ENCODE data around the gene DNAJB2.
A peak's percentile ranks its signal among the peaks of the same experiment; 100 is the strongest.

Gene DNAJB2

GRCh38 chr2:219291394-219291793 is 12.2 kb downstream of the DNAJB2 start:
- no CpG with 5 or more reads among the region's 7 CpGs for WGBS (ENCODE audit: insufficient coverage, insufficient read length)
- Histone ChIP-seq H3K27ac (ENCODE audit: low read length) (no peak overlapping the region), H3K36me3 (ENCODE audit: control insufficient read depth, insufficient read depth, low read length) (no peaks in the 10 kb centered on the region; the same call in 1 of the 2 replicates), H3K4me3 (ENCODE audit: low read length) (no peak overlapping the region), H3K9me3 (ENCODE audit: control insufficient read depth, insufficient read depth, low read length) (no peaks in the 10 kb centered on the region), H3K27me3 (ENCODE audit: control insufficient read depth, insufficient read depth, low read length) (peaks cover 2% of the 10 kb centered on the region; the same call in 1 of the 2 replicates), H3K4me1 (ENCODE audit: control insufficient read depth, insufficient read depth, low read length) (peaks cover 8% of the 10 kb centered on the region; the same call in 1 of the 2 replicates)
- DNase-seq (ENCODE audit: low read depth, low spot score), result no peak

GRCh38 chr2:219291910-219292490 is 12.8 kb downstream of the DNAJB2 start:
- H3K27me3 ChIP-seq (ENCODE audit: control insufficient read depth, insufficient read depth, low read length), result peaks cover 2% of the 10 kb centered on the region; the same call in 1 of the 2 replicates
- WGBS (ENCODE audit: insufficient coverage, insufficient read length), result no CpG with 5 or more reads among the region's 4 CpGs
- H3K9me3 ChIP-seq (ENCODE audit: control insufficient read depth, insufficient read depth, low read length), result no peaks in the 10 kb centered on the region
- H3K4me3 ChIP-seq (ENCODE audit: low read length), result no peak overlapping the region
- peaks cover 3% of the 10 kb centered on the region; the same call in 1 of the 2 replicates for H3K4me1 ChIP-seq (ENCODE audit: control insufficient read depth, insufficient read depth, low read length)
- no peak for DNase-seq (ENCODE audit: low read depth, low spot score)
- H3K36me3 ChIP-seq (ENCODE audit: control insufficient read depth, insufficient read depth, low read length), result no peaks in the 10 kb centered on the region; the same call in 1 of the 2 replicates
- H3K27ac ChIP-seq (ENCODE audit: low read length), result no peak overlapping the region

GRCh38 chr2:219292616-219293015 is 13.4 kb downstream of the DNAJB2 start:
- Histone ChIP-seq H3K4me3 (ENCODE audit: low read length) (no peak overlapping the region), H3K4me1 (ENCODE audit: control insufficient read depth, insufficient read depth, low read length) (peaks cover 3% of the 10 kb centered on the region; the same call in 1 of the 2 replicates), H3K36me3 (ENCODE audit: control insufficient read depth, insufficient read depth, low read length) (no peaks in the 10 kb centered on the region; the same call in 1 of the 2 replicates), H3K9me3 (ENCODE audit: control insufficient read depth, insufficient read depth, low read length) (no peaks in the 10 kb centered on the region), H3K27ac (ENCODE audit: low read length) (no peak overlapping the region), H3K27me3 (ENCODE audit: control insufficient read depth, insufficient read depth, low read length) (peaks cover 2% of the 10 kb centered on the region; the same call in 1 of the 2 replicates)
- no CpG with 5 or more reads among the region's 9 CpGs for WGBS (ENCODE audit: insufficient coverage, insufficient read length)
- DNase-seq (ENCODE audit: low read depth, low spot score), result no peak

- Histone ChIP-seq H3K27ac (ENCODE audit: low read length) (no peak overlapping the region), H3K4me3 (ENCODE audit: low read length) (no peak overlapping the region)
- no peak for DNase-seq (ENCODE audit: low read depth, low spot score)
Measured at GRCh38 chr2:219293736-219294231, 14.6 kb downstream of the DNAJB2 start.

DNA sequence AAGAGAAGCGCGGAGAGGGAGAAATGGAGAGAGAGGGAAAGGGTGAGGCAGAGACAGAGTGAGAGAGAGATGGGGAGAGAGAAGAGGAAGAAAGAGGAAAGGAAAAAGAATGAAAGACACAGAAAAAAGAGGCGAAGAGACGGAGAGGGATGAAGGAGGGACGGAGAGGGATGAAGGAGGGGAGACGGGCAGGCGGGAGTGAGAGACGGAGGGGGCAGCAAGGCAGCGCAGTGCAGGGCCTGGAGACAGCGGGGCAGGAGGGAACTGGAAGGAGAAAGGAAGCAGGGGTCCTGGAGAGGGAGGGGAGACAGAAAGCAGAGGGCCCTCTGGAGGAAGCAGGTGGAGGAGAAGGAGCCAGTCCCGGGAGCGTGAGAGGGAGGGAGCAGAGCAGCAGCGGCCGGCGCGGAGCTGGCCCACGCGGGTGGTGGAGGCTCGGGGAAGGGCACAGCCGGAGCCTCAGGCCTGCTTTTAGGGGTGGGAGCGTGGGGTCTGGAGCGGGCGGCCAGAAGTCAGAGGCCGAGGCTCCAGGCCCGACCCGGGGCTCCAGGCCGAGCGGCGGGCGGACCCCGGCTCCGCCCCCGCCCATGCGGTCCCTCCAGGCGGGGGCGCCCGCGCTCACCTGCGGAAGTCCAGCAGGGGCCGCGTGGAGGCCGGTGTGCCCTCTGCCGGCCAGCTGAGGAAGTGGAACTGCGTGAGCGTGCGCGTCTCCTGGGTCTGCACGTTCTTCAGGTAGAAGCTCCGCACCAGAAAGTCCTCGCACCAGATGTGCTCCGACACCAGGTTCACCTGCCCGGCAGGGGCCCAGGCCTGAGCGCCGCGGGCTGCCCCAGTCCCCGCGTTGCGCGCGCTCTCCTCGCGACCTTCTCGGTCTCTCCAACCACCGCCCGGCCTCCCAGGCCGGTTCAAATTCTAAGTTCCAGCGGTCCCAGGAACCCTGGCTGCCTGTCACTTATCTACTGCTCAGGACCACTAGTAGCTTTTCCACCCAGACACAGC is 15.5 kb downstream of the DNAJB2 start:
- peak overlapping the region; percentile 72; the same call in 1 of the 2 replicates for H3K4me3 ChIP-seq (ENCODE audit: low read length)
- H3K27me3 ChIP-seq (ENCODE audit: control insufficient read depth, insufficient read depth, low read length), result peaks cover 2% of the 10 kb centered on the region; the same call in 1 of the 2 replicates
- H3K9me3 ChIP-seq (ENCODE audit: control insufficient read depth, insufficient read depth, low read length), result no peaks in the 10 kb centered on the region
- DNase-seq (ENCODE audit: low read depth, low spot score), result peak; percentile 94
- no CpG with 5 or more reads among the region's 67 CpGs for WGBS (ENCODE audit: insufficient coverage, insufficient read length)
- peaks cover 8% of the 10 kb centered on the region for H3K4me1 ChIP-seq (ENCODE audit: control insufficient read depth, insufficient read depth, low read length)
- H3K27ac ChIP-seq (ENCODE audit: low read length), result no peak overlapping the region
- no peaks in the 10 kb centered on the region; the same call in 1 of the 2 replicates for H3K36me3 ChIP-seq (ENCODE audit: control insufficient read depth, insufficient read depth, low read length)

More at GRCh38 chr2:219293736-219294231, 14.6 kb downstream of the DNAJB2 start:
- WGBS (ENCODE audit: insufficient coverage, insufficient read length), result no CpG with 5 or more reads among the region's 5 CpGs
- Histone ChIP-seq H3K9me3 (ENCODE audit: control insufficient read depth, insufficient read depth, low read length) (no peaks in the 10 kb centered on the region), H3K27me3 (ENCODE audit: control insufficient read depth, insufficient read depth, low read length) (peaks cover 2% of the 10 kb centered on the region; the same call in 1 of the 2 replicates), H3K4me1 (ENCODE audit: control insufficient read depth, insufficient read depth, low read length) (peaks cover 4% of the 10 kb centered on the region; the same call in 1 of the 2 replicates), H3K36me3 (ENCODE audit: control insufficient read depth, insufficient read depth, low read length) (no peaks in the 10 kb centered on the region; the same call in 1 of the 2 replicates)

- H3K9me3 ChIP-seq (ENCODE audit: control insufficient read depth, insufficient read depth, low read length), result no peaks in the 10 kb centered on the region
- no peak overlapping the region for H3K27ac ChIP-seq (ENCODE audit: low read length)
- peaks cover 2% of the 10 kb centered on the region; the same call in 1 of the 2 replicates for H3K27me3 ChIP-seq (ENCODE audit: control insufficient read depth, insufficient read depth, low read length)
- WGBS (ENCODE audit: insufficient coverage, insufficient read length), result no CpG with 5 or more reads among the region's 14 CpGs
- no peak for DNase-seq (ENCODE audit: low read depth, low spot score)
- peaks cover 9% of the 10 kb centered on the region for H3K4me1 ChIP-seq (ENCODE audit: control insufficient read depth, insufficient read depth, low read length)
- no peak overlapping the region for H3K4me3 ChIP-seq (ENCODE audit: low read length)
- no peaks in the 10 kb centered on the region for H3K36me3 ChIP-seq (ENCODE audit: control insufficient read depth, insufficient read depth, low read length)
Measured at GRCh38 chr2:219296142-219296541, 17.0 kb downstream of the DNAJB2 start.

- WGBS (ENCODE audit: insufficient coverage, insufficient read length), result no CpG with 5 or more reads among the region's 25 CpGs
- DNase-seq (ENCODE audit: low read depth, low spot score), result no peak
- H3K27me3 ChIP-seq (ENCODE audit: control insufficient read depth, insufficient read depth, low read length), result peaks cover 2% of the 10 kb centered on the region; the same call in 1 of the 2 replicates
- H3K36me3 ChIP-seq (ENCODE audit: control insufficient read depth, insufficient read depth, low read length), result no peaks in the 10 kb centered on the region
- no peak overlapping the region for H3K4me3 ChIP-seq (ENCODE audit: low read length)
- H3K27ac ChIP-seq (ENCODE audit: low read length), result no peak overlapping the region
- no peaks in the 10 kb centered on the region for H3K9me3 ChIP-seq (ENCODE audit: control insufficient read depth, insufficient read depth, low read length)
- peaks cover 9% of the 10 kb centered on the region for H3K4me1 ChIP-seq (ENCODE audit: control insufficient read depth, insufficient read depth, low read length)
Measured at GRCh38 chr2:219296631-219297391, 17.6 kb downstream of the DNAJB2 start.

DNA sequence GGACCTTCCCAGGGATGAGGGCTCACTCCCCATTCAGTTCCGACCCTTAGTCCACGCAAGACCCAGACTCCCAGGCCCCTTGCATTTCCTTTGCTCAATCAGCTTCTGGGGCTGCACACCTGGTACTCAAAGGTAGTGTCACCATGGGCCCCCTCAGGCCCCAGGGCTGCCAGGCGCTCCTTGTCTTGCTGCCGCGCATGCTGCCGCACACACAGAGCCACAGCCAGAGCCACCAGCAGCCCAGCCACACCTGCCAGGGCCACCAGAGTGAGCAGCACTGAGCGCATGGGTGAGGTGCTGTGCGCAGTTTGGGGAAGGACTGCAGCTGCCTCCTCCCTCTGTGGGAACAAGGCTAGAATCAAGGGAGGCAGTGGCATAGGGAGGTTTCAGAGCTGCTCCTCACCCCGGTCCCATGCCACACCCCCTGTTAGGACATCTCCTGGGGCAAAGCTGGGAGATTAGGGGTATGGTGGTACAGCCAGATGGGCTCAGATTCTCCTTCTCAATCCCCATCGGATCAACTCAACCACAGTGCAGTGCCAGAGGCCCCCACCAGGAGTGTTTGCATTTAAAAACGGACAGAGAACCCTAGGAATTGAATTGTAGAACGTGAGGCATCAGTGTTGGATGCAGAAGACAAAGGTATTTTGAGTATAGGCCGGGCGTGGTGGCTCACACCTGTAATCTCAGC is 18.7 kb downstream of the DNAJB2 start:
- H3K4me3 ChIP-seq (ENCODE audit: low read length), result no peak overlapping the region
- H3K9me3 ChIP-seq (ENCODE audit: control insufficient read depth, insufficient read depth, low read length), result no peaks in the 10 kb centered on the region
- H3K36me3 ChIP-seq (ENCODE audit: control insufficient read depth, insufficient read depth, low read length), result no peaks in the 10 kb centered on the region
- WGBS (ENCODE audit: insufficient coverage, insufficient read length), result no CpG with 5 or more reads among the region's 14 CpGs
- peaks cover 2% of the 10 kb centered on the region; the same call in 1 of the 2 replicates for H3K27me3 ChIP-seq (ENCODE audit: control insufficient read depth, insufficient read depth, low read length)
- peaks cover 9% of the 10 kb centered on the region for H3K4me1 ChIP-seq (ENCODE audit: control insufficient read depth, insufficient read depth, low read length)
- H3K27ac ChIP-seq (ENCODE audit: low read length), result no peak overlapping the region
- no peak for DNase-seq (ENCODE audit: low read depth, low spot score)

- Histone ChIP-seq H3K27ac (ENCODE audit: low read length) (no peak overlapping the region), H3K27me3 (ENCODE audit: control insufficient read depth, insufficient read depth, low read length) (peaks cover 2% of the 10 kb centered on the region; the same call in 1 of the 2 replicates), H3K36me3 (ENCODE audit: control insufficient read depth, insufficient read depth, low read length) (no peaks in the 10 kb centered on the region), H3K4me3 (ENCODE audit: low read length) (no peak overlapping the region), H3K4me1 (ENCODE audit: control insufficient read depth, insufficient read depth, low read length) (peaks cover 9% of the 10 kb centered on the region), H3K9me3 (ENCODE audit: control insufficient read depth, insufficient read depth, low read length) (no peaks in the 10 kb centered on the region)
- no peak for DNase-seq (ENCODE audit: low read depth, low spot score)
- no CpG with 5 or more reads among the region's 15 CpGs for WGBS (ENCODE audit: insufficient coverage, insufficient read length)
Measured at GRCh38 chr2:219298759-219299371, 19.7 kb downstream of the DNAJB2 start.

All from iPS DF 6.9 (cell line).